IMR-90 (cell line): Measurements from ENCODE around the gene BTRC. TPM values are rescaled to one million over a fixed set of nuclear protein-coding genes. Genes with fewer than 3 reads are reported as not detected.

Experiments used
- ATAC-seq: fragments of 200-7000 bp; cut with Tn5 transposase; 2 replicates; pipeline ENCODE4 v1.9.1; 2020; ENCODE audit warnings: low read depth, mild to moderate bottlenecking, moderate library complexity
- BruUV-seq: library from RNA; stranded (reverse); fragments of 400-500 nt; replicated peaks from 2 replicates; lab custom pipeline; 2021; lab: Mats Ljungman, UMichigan
- CTCF ChIA-PET: fragments of 300-600 bp; formaldehyde crosslinking; extraction: SDS; loops from one replicate; lab custom pipeline; 2021; ENCODE audit warnings: antibody characterized with exemption; lab: Yijun Ruan, JAX
- POLR2A ChIA-PET: fragments of 300-600 bp; sonication (Branson Sonifier 250); formaldehyde crosslinking; loops from one replicate; lab custom pipeline; 2022; ENCODE audit warnings: antibody characterized with exemption; ENCODE audit not compliant: unreplicated experiment; lab: Charles Lee
- DNase-seq: peaks from one replicate; pipeline ENCODE4 v3.0.0; 2013
- H2AFZ ChIP-seq: replicated peaks from 2 replicates; pipeline ENCODE3; 2013; ENCODE audit warnings: low read length, mild to moderate bottlenecking; ENCODE audit not compliant: poor library complexity
- H2AK5ac ChIP-seq: 2 replicates; pipeline ENCODE4 v1.6.1; 2013; ENCODE audit warnings: low read depth, low read length, inconsistent platforms
- H2AK9ac ChIP-seq: replicated peaks from 2 replicates; pipeline ENCODE3; 2013; ENCODE audit warnings: mild to moderate bottlenecking, low read depth, low read length, moderate library complexity; ENCODE audit not compliant: poor library complexity
- H2BK120ac ChIP-seq: 2 replicates; pipeline ENCODE4 v1.6.1; 2013; ENCODE audit warnings: low read depth, low read length, inconsistent platforms
- H2BK15ac ChIP-seq: 3 replicates; pipeline ENCODE4 v1.6.1; 2013; ENCODE audit warnings: low read depth, low read length, inconsistent platforms
- H2BK20ac ChIP-seq: 2 replicates; pipeline ENCODE4 v1.6.1; 2013; ENCODE audit warnings: low read depth, mild to moderate bottlenecking, inconsistent platforms, low read length, moderate library complexity
- H2BK5ac ChIP-seq: 2 replicates; pipeline ENCODE4 v1.6.1; 2013; ENCODE audit warnings: mild to moderate bottlenecking, low read depth, low read length, inconsistent platforms; ENCODE audit not compliant: poor library complexity, severe bottlenecking
- H3K14ac ChIP-seq: replicated peaks from 2 replicates; pipeline ENCODE4 v1.6.1; 2013; ENCODE audit warnings: low read depth, low read length, inconsistent platforms
- H3K18ac ChIP-seq: 2 replicates; pipeline ENCODE4 v1.6.1; 2013; ENCODE audit warnings: low read depth, low read length, control low read depth
- H3K23ac ChIP-seq: 2 replicates; pipeline ENCODE4 v1.6.1; 2013; ENCODE audit warnings: low read depth, low read length, inconsistent platforms
- H3K27ac ChIP-seq: 2 replicates; pipeline ENCODE4 v1.5.1; 2013; ENCODE audit warnings: mild to moderate bottlenecking, control low read depth, low read length; ENCODE audit not compliant: insufficient read depth
- H3K27me3 ChIP-seq: 2 replicates; pipeline ENCODE4 v1.6.1; 2013; ENCODE audit warnings: low read length; ENCODE audit not compliant: control insufficient read depth, insufficient read depth
- H3K36me3 ChIP-seq: 2 replicates; pipeline ENCODE4 v1.6.1; 2013; ENCODE audit warnings: low read length, mixed read lengths; ENCODE audit not compliant: control insufficient read depth, insufficient read depth
- H3K4ac ChIP-seq: 2 replicates; pipeline ENCODE4 v1.6.1; 2013; ENCODE audit warnings: low read depth, low read length, inconsistent platforms
- H3K4me1 ChIP-seq: 2 replicates; pipeline ENCODE4 v1.6.1; 2013; ENCODE audit warnings: low read length, mixed read lengths; ENCODE audit not compliant: control insufficient read depth, insufficient read depth
- H3K4me2 ChIP-seq: 2 replicates; pipeline ENCODE4 v1.6.1; 2013; ENCODE audit warnings: low read depth, mild to moderate bottlenecking, control low read depth, low read length, moderate library complexity
- H3K4me3 ChIP-seq: 2 replicates; pipeline ENCODE4 v1.5.1; 2013; ENCODE audit warnings: low read depth, mild to moderate bottlenecking, control low read depth, low read length, moderate library complexity; ENCODE audit not compliant: insufficient read depth
- H3K56ac ChIP-seq: 2 replicates; pipeline ENCODE4 v1.6.1; 2013; ENCODE audit warnings: low read length, inconsistent platforms; ENCODE audit not compliant: insufficient read depth; ENCODE audit errors: extremely low read depth
- H3K79me1 ChIP-seq, 2 experiments: 2 replicates each; pipeline ENCODE4 v1.6.1; 2013; ENCODE audit warnings: low read length in 2 of 2, inconsistent platforms in 1 of 2, low read depth in 1 of 2
- H3K9ac ChIP-seq: 2 replicates; pipeline ENCODE4 v1.6.1; 2013; ENCODE audit warnings: low read depth, low read length, control low read depth
- H3K9me1 ChIP-seq: 2 replicates; pipeline ENCODE4 v1.6.1; 2013; ENCODE audit warnings: low read length, inconsistent platforms; ENCODE audit not compliant: insufficient read depth
- H3K9me3 ChIP-seq: 2 replicates; pipeline ENCODE4 v1.6.1; 2013; ENCODE audit warnings: low read length; ENCODE audit not compliant: control insufficient read depth, insufficient read depth
- H4K20me1 ChIP-seq: 2 replicates; pipeline ENCODE4 v1.6.1; 2013; ENCODE audit warnings: low read length, inconsistent platforms; ENCODE audit not compliant: insufficient read depth
- H4K5ac ChIP-seq: 2 replicates; pipeline ENCODE4 v1.6.1; 2013; ENCODE audit warnings: mild to moderate bottlenecking, low read depth, low read length, control low read depth
- H4K8ac ChIP-seq, 2 experiments: 2 replicates each; pipeline ENCODE4 v1.6.1; 2013; ENCODE audit warnings: low read depth in 2 of 2, low read length in 2 of 2, control low read depth in 1 of 2, inconsistent platforms in 1 of 2
- H4K91ac ChIP-seq: 2 replicates; pipeline ENCODE4 v1.6.1; 2013; ENCODE audit warnings: low read depth, low read length, inconsistent platforms; ENCODE audit not compliant: insufficient read depth
- BHLHE40 ChIP-seq: fragments of 150-350 bp; IDR thresholded peaks from 2 replicates; pipeline ENCODE4 v1.6.1; 2016; ENCODE audit warnings: mild to moderate bottlenecking, low read depth, low read length
- MAFK ChIP-seq: IDR thresholded peaks from 2 replicates; pipeline ENCODE4 v1.6.1; 2012; ENCODE audit warnings: low read depth, low read length, improper control_type of control experiment
- MXI1 ChIP-seq: IDR thresholded peaks from 2 replicates; pipeline ENCODE4 v1.6.1; 2012; ENCODE audit warnings: low read depth, mild to moderate bottlenecking, low read length, moderate library complexity, borderline replicate concordance
- NFE2L2 ChIP-seq: fragments of 150-350 bp; IDR thresholded peaks from 2 replicates; pipeline ENCODE4 v1.6.1; 2016; ENCODE audit warnings: low read depth, mild to moderate bottlenecking, low read length
- RAD21 ChIP-seq: IDR thresholded peaks from 2 replicates; pipeline ENCODE4 v1.6.1; 2012; ENCODE audit warnings: low read length, improper control_type of control experiment
- RCOR1 ChIP-seq: IDR thresholded peaks from 2 replicates; pipeline ENCODE4 v1.6.1; 2012; ENCODE audit warnings: mild to moderate bottlenecking, low read length, improper control_type of control experiment; ENCODE audit not compliant: insufficient replicate concordance
- RFX5 ChIP-seq: IDR thresholded peaks from 2 replicates; pipeline ENCODE4 v1.8.0; 2012; ENCODE audit warnings: low read depth, mild to moderate bottlenecking, low read length, moderate library complexity
- WGBS, 2 experiments: methylation state at CpG; one replicate each; pipeline versions ENCODE4 v1.1.5 to v1.1.7; 2013; ENCODE audit warnings: missing lambda C conversion rate in 2 of 2; ENCODE audit not compliant: insufficient read length in 1 of 2; ENCODE audit errors: extremely low coverage in 2 of 2; 5-methylcytosine and 5-hydroxymethylcytosine counted together
- dilution Hi-C: fragments of 300-500 bp; cut with HindIII; formaldehyde crosslinking; loops from one replicate; pipeline ENCODE4 v1.14.3; 2018; ENCODE audit warnings: low sequenced_read_pairs; ENCODE audit not compliant: unreplicated experiment
- in situ Hi-C: fragments of 300-500 bp; cut with MboI; formaldehyde crosslinking; loops from 3 replicates; pipeline ENCODE4 v1.14.3; 2019; ENCODE audit warnings: low sequenced_read_pairs, inconsistent platforms, mixed read lengths
- intact Hi-C: fragments of 100-400 bp; cut with micrococcal nuclease; formaldehyde crosslinking; loops from 2 replicates; pipeline ENCODE4 v1.10.0; 2022
- polyA plus RNA-seq, 3 experiments: library from polyadenylated mRNA; depleted of rRNA; stranded (reverse); fragments of >200 nt; gene quantifications; 2 replicates each; pipeline ENCODE4 v1.2.3, GENCODE V29; 2012; ENCODE audit warnings: low replicate concordance in 1 of 3
- total RNA-seq: library from RNA; depleted of rRNA; stranded (reverse); fragments of >200 nt; gene quantifications from 2 replicates; pipeline ENCODE4 v1.2.3, GENCODE V29; 2012
- TF ChIP-seq, protein P1 (sequence below): fragments of 150-350 bp; IDR thresholded peaks from 2 replicates; pipeline ENCODE4 v1.6.1; 2017; ENCODE audit warnings: mild to moderate bottlenecking, antibody characterized with exemption, low read length, low read depth
- TF ChIP-seq, protein P2 (sequence below): conservative IDR thresholded peaks from 2 replicates; pipeline ENCODE4 v1.5.1; 2012; ENCODE audit warnings: mild to moderate bottlenecking, low read depth, low read length, improper control_type of control experiment

BTRC gene
- total and polyA plus RNA-seq, 2 of the 4 experiments (the other 2 are of a cell fraction): 7.7 to 8.4 TPM

GRCh38 chr10:101558204-101558603 lies 204.2 kb downstream of the BTRC start:
- Histone ChIP-seq H4K5ac (no peak overlapping the region), H3K14ac (no peak overlapping the region), H3K9me3 (no peaks in the 10 kb centered on the region), H3K56ac (no peak overlapping the region), H3K27ac (no peak overlapping the region), H3K4me1 (no peaks in the 10 kb centered on the region), H4K8ac (no peak overlapping the region), H3K23ac (no peak overlapping the region), H4K20me1 (no peaks in the 10 kb centered on the region), H2BK15ac (no peak overlapping the region), H2BK5ac (no peak overlapping the region), H3K4me2 (no peak overlapping the region), H2BK20ac (no peak overlapping the region), H3K9ac (no peak overlapping the region), H3K4ac (no peak overlapping the region), H2AFZ (no peak overlapping the region), H4K91ac (no peak overlapping the region), H3K27me3 (no peaks in the 10 kb centered on the region; the same call in 1 of the 2 replicates), H3K9me1 (peaks cover 8% of the 10 kb centered on the region), H3K4me3 (no peak overlapping the region), H3K18ac (no peak overlapping the region), H2AK9ac (peak overlapping the region; percentile 17), H3K36me3 (peaks cover 6% of the 10 kb centered on the region), H3K79me1 (no peaks in the 10 kb centered on the region), H2AK5ac (no peak overlapping the region), H2BK120ac (no peak overlapping the region)
- intact Hi-C loops: no loop called here
- 100% methylated on average over 1 of the region's 2 CpGs; no CpG with 5 or more reads in 1 of the 2 experiments for WGBS, 2 experiments
- in situ Hi-C loops: no loop called here
- ATAC-seq (peak; percentile 38; the same call in 1 of the 2 replicates), DNase-seq (no peak)
- no TSS peak for BruUV-seq
- no peak for TF ChIP-seq NFE2L2
- no peak for TF ChIP-seq MAFK
- TF ChIP-seq BHLHE40: no peak
- TF ChIP-seq, protein P1, sequence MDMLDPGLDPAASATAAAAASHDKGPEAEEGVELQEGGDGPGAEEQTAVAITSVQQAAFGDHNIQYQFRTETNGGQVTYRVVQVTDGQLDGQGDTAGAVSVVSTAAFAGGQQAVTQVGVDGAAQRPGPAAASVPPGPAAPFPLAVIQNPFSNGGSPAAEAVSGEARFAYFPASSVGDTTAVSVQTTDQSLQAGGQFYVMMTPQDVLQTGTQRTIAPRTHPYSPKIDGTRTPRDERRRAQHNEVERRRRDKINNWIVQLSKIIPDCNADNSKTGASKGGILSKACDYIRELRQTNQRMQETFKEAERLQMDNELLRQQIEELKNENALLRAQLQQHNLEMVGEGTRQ: no peak
- TF ChIP-seq RAD21: no peak
- no peak for TF ChIP-seq MXI1
- TF ChIP-seq, protein P2, sequence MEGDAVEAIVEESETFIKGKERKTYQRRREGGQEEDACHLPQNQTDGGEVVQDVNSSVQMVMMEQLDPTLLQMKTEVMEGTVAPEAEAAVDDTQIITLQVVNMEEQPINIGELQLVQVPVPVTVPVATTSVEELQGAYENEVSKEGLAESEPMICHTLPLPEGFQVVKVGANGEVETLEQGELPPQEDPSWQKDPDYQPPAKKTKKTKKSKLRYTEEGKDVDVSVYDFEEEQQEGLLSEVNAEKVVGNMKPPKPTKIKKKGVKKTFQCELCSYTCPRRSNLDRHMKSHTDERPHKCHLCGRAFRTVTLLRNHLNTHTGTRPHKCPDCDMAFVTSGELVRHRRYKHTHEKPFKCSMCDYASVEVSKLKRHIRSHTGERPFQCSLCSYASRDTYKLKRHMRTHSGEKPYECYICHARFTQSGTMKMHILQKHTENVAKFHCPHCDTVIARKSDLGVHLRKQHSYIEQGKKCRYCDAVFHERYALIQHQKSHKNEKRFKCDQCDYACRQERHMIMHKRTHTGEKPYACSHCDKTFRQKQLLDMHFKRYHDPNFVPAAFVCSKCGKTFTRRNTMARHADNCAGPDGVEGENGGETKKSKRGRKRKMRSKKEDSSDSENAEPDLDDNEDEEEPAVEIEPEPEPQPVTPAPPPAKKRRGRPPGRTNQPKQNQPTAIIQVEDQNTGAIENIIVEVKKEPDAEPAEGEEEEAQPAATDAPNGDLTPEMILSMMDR: no peak
- TF ChIP-seq RFX5: no peak
- no peak for TF ChIP-seq RCOR1
- POLR2A ChIA-PET: no interaction called here
- CTCF ChIA-PET: no interaction called here
- dilution Hi-C loops: no loop called here
